VCaP (cell line): ENCODE data around the gene PTF1A.

Source experiments
- H3K27ac ChIP-seq: fragments of 450-650 bp; 2 replicates; pipeline ENCODE4 v1.5.1; 2017
- TF ChIP-seq, protein P1 (sequence below): fragments of 450-650 bp; conservative IDR thresholded peaks from 2 replicates; pipeline ENCODE4 v1.5.1; 2017; ENCODE audit warnings: mild to moderate bottlenecking, moderate library complexity

PTF1A gene

DNA sequence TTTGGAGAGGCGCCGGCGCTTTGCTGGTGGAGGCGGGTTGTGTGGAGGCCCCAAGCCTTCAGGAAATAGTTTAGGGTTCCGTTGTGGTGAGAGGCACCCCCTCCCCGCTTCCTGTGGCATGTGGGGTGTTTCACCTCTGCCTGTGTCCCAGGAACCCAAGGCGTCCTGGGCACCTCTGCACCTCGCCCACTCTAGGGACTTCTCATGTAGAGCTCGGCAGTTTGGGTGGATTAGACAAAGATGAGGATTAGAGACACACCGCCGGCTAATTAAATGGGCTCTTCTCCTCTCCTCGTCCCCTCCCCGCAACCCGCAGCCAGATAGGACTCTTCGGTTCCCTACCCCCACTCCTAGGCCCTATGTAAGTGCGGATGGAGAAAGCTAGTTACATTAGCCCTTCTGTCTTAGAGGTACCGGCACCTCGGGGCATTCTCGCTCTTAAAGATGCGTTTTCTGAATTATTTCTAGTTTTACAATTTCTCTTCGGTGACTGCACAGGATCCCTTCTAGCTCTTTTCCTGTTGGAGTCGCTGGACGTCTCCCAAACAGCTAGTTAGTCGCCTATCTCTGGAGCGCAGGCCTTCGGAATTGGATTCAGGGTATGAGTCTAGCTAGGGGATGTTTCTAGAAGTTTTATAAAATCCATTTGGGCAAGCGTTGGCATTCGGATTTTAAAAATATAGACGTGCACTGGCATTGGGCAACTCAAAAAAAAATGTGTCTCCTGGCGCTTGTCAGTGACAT, 7.8 kb downstream of the PTF1A start:
- TF ChIP-seq, protein P1, sequence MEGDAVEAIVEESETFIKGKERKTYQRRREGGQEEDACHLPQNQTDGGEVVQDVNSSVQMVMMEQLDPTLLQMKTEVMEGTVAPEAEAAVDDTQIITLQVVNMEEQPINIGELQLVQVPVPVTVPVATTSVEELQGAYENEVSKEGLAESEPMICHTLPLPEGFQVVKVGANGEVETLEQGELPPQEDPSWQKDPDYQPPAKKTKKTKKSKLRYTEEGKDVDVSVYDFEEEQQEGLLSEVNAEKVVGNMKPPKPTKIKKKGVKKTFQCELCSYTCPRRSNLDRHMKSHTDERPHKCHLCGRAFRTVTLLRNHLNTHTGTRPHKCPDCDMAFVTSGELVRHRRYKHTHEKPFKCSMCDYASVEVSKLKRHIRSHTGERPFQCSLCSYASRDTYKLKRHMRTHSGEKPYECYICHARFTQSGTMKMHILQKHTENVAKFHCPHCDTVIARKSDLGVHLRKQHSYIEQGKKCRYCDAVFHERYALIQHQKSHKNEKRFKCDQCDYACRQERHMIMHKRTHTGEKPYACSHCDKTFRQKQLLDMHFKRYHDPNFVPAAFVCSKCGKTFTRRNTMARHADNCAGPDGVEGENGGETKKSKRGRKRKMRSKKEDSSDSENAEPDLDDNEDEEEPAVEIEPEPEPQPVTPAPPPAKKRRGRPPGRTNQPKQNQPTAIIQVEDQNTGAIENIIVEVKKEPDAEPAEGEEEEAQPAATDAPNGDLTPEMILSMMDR = no peak
- H3K27ac ChIP-seq = no peak overlapping the region

DNA sequence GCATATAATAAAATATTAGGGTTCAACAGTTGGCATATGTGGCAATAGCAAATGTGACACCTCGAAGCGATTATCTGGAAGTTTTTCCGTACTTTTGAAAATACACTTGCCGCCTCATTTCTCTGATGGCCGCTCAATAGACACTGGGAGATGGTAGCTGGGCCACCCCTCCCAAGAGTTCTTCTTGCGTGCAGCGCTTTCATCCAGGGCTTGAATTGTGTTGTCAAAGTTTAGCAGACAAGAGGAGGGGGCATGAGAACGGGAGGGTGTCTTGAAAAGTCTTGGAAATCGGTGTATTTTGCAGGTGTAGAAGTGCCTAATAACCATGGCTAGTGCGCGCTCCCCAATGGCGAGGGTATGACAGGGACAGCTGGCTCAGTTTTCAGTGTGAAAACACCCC, 8.5 kb downstream of the PTF1A start:
- TF ChIP-seq, protein P1 = no peak
- no peak overlapping the region for H3K27ac ChIP-seq

DNA sequence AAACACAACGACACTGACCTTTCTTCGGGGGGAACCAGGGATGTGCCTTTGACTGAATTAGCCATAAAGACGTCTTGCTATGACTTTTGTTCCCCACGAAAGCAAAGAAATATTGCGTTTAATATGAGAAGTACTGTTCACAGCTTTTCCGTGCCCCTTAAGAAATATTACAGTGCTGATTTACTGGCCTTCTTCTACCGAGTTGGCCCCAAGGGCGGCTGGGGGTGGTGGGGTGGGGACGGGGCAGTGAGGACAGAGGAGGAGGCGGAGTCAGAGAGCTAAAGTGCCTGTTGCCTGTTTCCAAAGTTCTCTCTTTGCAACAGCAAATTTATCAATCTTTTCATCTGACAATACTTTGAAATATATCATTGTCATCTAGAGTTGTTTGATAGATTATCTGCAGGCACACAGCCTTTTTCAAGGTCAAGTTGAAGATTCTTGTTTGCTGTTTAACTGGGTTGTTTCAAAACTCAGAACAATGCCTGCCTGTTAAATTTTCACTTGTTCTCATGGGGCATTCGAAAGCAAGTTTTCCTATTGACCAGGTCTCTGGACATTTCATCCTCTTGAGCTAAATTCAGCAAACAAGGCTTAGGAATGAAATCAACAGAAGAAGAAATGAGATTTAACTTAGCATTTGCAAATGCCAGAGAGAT, 9.0 kb downstream of the PTF1A start:
- H3K27ac ChIP-seq = no peak overlapping the region
- TF ChIP-seq, protein P1 = no peak

DNA sequence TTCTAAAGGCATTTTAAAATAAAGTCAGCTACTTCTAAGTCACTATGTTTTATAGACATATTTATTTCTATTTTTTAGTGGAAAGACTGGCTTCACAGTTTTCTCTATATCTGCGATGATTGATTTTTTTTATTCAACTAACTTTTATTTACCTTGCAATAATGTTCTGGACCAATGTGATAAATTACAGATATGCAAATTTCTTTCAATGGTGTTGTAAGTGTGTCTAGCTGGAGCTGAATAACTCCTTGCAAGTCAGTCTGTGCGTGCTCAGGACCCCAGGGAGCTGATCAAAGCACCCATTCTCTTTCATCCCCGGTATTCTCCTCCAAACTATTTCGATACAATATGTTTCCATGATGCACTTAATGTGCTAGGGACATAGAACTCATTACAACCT, 9.7 kb downstream of the PTF1A start:
- TF ChIP-seq, protein P1 = no peak
- no peak overlapping the region for H3K27ac ChIP-seq

DNA sequence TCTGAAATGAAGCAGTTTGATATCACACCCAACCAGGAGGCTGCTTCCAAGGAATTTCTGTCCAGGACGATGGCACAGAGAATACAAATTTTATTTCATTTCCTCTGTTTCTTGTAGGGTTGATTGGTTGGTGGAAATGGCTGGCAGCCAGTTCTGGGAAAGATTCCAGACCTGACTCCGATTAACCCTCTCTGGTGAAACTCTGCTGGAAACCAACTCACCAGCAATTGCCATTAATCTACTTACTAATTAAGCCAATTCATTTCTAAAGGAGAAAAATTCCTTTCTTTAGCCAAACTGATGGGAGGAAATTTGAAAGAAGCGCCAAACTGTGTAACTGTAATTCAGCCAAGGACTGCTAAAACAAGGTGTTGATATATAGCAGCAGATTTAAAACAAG, 10.7 kb downstream of the PTF1A start:
- H3K27ac ChIP-seq = no peak overlapping the region
- TF ChIP-seq, protein P1 = no peak

DNA sequence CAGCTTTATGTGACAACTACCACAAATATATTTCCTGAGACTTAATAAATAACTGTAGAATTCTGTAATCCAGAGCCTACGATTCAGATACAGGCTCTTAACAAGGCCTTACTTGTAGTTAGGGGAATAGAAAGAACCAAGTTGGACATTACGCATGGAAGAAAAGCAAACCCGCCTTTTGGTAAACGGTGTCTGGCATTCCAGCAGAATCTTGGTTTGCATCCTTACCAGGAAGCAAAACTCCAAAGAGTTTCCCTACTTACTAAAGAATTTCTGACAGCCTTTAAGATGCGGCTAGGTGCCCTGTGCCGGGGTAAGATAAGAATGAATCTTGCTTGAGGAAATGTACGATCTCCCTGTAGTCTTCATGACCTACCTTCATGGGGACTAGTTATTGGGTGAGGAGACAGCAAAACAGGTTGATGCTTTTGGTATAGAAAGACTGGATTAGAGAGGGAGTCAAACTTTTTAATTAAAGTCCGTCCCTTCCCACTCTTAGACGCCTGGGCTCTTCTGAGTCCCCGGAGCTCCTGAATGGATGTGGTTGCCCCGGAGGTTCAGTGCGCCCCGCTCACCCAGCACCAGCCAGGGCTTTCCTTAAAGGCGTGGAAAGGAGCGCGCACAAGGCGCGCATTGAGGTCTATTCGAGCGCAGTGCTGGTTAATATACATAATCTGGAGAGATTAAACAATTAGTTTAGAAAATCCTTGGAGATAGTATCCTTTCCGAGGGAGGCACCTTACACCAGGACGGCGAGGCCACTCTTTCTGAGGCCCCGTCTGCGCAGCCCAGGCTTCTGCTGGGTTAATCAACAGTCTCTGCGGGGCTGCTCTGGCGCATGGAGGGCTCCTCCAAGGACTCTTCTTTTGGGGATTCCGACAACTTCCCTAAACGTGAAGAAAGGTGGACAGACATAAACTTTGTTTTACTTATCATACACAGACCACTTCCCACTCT, 11.5 kb downstream of the PTF1A start:
- TF ChIP-seq, protein P1 = no peak
- no peak overlapping the region for H3K27ac ChIP-seq

DNA sequence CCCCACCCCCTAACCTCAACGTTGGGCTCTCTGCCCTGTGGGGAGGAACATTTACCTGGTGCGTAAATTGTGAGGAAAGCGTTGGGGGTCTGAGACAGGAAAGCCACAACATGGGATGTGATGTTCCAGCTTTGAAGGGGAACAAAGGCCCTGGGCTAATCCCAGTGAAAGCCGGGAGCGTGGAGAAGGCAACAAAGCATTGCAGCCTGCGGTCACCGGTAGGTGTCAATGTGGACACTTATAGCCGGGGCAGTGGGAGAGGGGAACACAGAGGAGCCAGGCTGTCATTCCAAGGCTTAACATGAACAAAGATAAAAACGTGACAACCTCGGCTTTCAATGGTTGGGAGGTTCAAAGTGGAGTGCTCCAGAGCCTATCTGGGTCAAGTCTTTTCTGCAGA, 12.7 kb downstream of the PTF1A start:
- TF ChIP-seq, protein P1 = no peak
- H3K27ac ChIP-seq = no peak overlapping the region
